Liver (tissue), 9 donors: ENCODE measurements around the gene LYZL6. TPM values are rescaled to one million over a fixed set of nuclear protein-coding genes. Genes with fewer than 3 reads are reported as not detected.

Experiments used
- DNase-seq: peaks from one replicate; pipeline ENCODE4 v3.0.0-alpha.2; 2017; ENCODE audit warnings: low spot score
- H3K27ac ChIP-seq, 2 donors: one replicate each; pipeline ENCODE4 v1.7.0; 2013; ENCODE audit warnings: inconsistent platforms in 2 of 2, low read length in 2 of 2, control low read depth in 1 of 2, low read depth in 1 of 2, mild to moderate bottlenecking in 1 of 2
- H3K27me3 ChIP-seq, 4 donors: one replicate each; pipeline versions ENCODE4 v1.6.1 to v1.7.0; 2013; ENCODE audit warnings: low read length in 3 of 4, inconsistent platforms in 1 of 4, mild to moderate bottlenecking in 1 of 4, moderate library complexity in 1 of 4; ENCODE audit not compliant: control insufficient read depth in 4 of 4, insufficient read depth in 4 of 4
- H3K36me3 ChIP-seq, 4 donors: one replicate each; pipeline versions ENCODE4 v1.6.1 to v1.7.0; 2013; ENCODE audit warnings: low read length in 3 of 4, mild to moderate bottlenecking in 3 of 4, low read depth in 1 of 4, moderate library complexity in 1 of 4; ENCODE audit not compliant: control insufficient read depth in 4 of 4, insufficient read depth in 3 of 4
- H3K4me1 ChIP-seq, 4 donors: one replicate each; pipeline versions ENCODE4 v1.6.1 to v1.7.0; 2013; ENCODE audit warnings: low read length in 3 of 4, mild to moderate bottlenecking in 3 of 4, moderate library complexity in 1 of 4; ENCODE audit not compliant: control insufficient read depth in 4 of 4, insufficient read depth in 4 of 4
- H3K4me3 ChIP-seq, 3 donors: one replicate each; pipeline versions ENCODE4 v1.6.1 to v1.7.0; 2013; ENCODE audit warnings: low read length in 3 of 3, control low read depth in 1 of 3, low read depth in 1 of 3, mild to moderate bottlenecking in 1 of 3
- H3K9ac ChIP-seq, 2 donors: one replicate each; pipeline ENCODE4 v1.7.0; 2013; ENCODE audit warnings: low read length in 2 of 2, mild to moderate bottlenecking in 2 of 2, moderate library complexity in 2 of 2, control low read depth in 1 of 2, low read depth in 1 of 2
- H3K9me3 ChIP-seq, 4 donors: one replicate each; pipeline versions ENCODE4 v1.6.1 to v1.7.0; 2013; ENCODE audit warnings: low read length in 3 of 4; ENCODE audit not compliant: control insufficient read depth in 4 of 4
- ATF3 ChIP-seq: IDR thresholded peaks from 2 replicates; pipeline ENCODE4 v1.6.1; 2016; ENCODE audit warnings: antibody characterized with exemption
- CTCF ChIP-seq: fragments of 150-350 bp; IDR thresholded peaks from 2 replicates; pipeline ENCODE4 v1.5.1; 2017; ENCODE audit warnings: improper control_type of control experiment, low read depth, low read length; ENCODE audit not compliant: missing input control
- EGR1 ChIP-seq, 2 donors: IDR thresholded peaks; 2 replicates each; pipeline ENCODE4 v1.6.1; 2016 to 2018; ENCODE audit warnings: antibody characterized with exemption in 2 of 2, low read depth in 2 of 2
- FOXA1 ChIP-seq: IDR thresholded peaks from 2 replicates; pipeline ENCODE4 v1.6.1; 2016; ENCODE audit warnings: antibody characterized with exemption
- GABPA ChIP-seq, 2 donors: IDR thresholded peaks in 1 of 2; conservative IDR thresholded peaks in 1 of 2; 2 replicates each; pipeline ENCODE4 v1.6.1; 2016; ENCODE audit warnings: antibody characterized with exemption in 2 of 2, mild to moderate bottlenecking in 1 of 2, moderate library complexity in 1 of 2
- HNF4A ChIP-seq, 2 donors: conservative IDR thresholded peaks; 2 replicates each; pipeline ENCODE4 v1.6.1; 2016; ENCODE audit warnings: antibody characterized with exemption in 2 of 2, mild to moderate bottlenecking in 2 of 2
- HNF4G ChIP-seq: IDR thresholded peaks from 2 replicates; pipeline ENCODE4 v1.6.1; 2016; ENCODE audit warnings: antibody characterized with exemption
- JUND ChIP-seq, 2 donors: IDR thresholded peaks; 2 replicates each; pipeline ENCODE4 v1.6.1; 2016; ENCODE audit warnings: antibody characterized with exemption in 2 of 2
- MAX ChIP-seq: IDR thresholded peaks from 2 replicates; pipeline ENCODE4 v1.6.1; 2016; ENCODE audit warnings: antibody characterized with exemption
- NR2F2 ChIP-seq: IDR thresholded peaks from 2 replicates; pipeline ENCODE4 v1.6.1; 2016; ENCODE audit warnings: antibody characterized with exemption
- RAD21 ChIP-seq, 2 donors: IDR thresholded peaks; 2 replicates each; pipeline ENCODE4 v1.6.1; 2016; ENCODE audit warnings: antibody characterized with exemption in 2 of 2, mild to moderate bottlenecking in 2 of 2
- REST ChIP-seq: IDR thresholded peaks from 2 replicates; pipeline ENCODE4 v1.6.1; 2016; ENCODE audit warnings: antibody characterized with exemption, mild to moderate bottlenecking
- RXRA ChIP-seq, 2 donors: IDR thresholded peaks; 2 replicates each; pipeline ENCODE4 v1.6.1; 2017 to 2018; ENCODE audit warnings: antibody characterized with exemption in 2 of 2, mild to moderate bottlenecking in 1 of 2
- SP1 ChIP-seq: IDR thresholded peaks from 2 replicates; pipeline ENCODE4 v1.6.1; 2018; ENCODE audit warnings: antibody characterized with exemption, mild to moderate bottlenecking
- TAF1 ChIP-seq: conservative IDR thresholded peaks from 2 replicates; pipeline ENCODE4 v1.6.1; 2016; ENCODE audit warnings: antibody characterized with exemption, mild to moderate bottlenecking
- YY1 ChIP-seq: IDR thresholded peaks from 2 replicates; pipeline ENCODE4 v1.6.1; 2016; ENCODE audit warnings: antibody characterized with exemption, mild to moderate bottlenecking
- ZBTB33 ChIP-seq: IDR thresholded peaks from 2 replicates; pipeline ENCODE4 v1.6.1; 2016; ENCODE audit warnings: antibody characterized with exemption
- WGBS: extraction: QIAGEN DNeasy Blood & Tissue Kit; methylation state at CpG from one replicate; pipeline ENCODE4 v1.1.7; 2013; 5-methylcytosine and 5-hydroxymethylcytosine counted together
- polyA plus RNA-seq, 2 donors: library from polyadenylated mRNA; stranded (reverse) in 1 of 2; unstranded in 1 of 2; fragments of 200-250 nt in 1 of 2; fragments of >200 nt in 1 of 2; fragmentation: Nextera tagmentation in 1 of 2; extraction: Ambion mirVana in 1 of 2; gene quantifications; one replicate each; pipeline versions ENCODE4 v1.2.1 to v1.2.3, GENCODE V29; 2013 to 2015
- total RNA-seq, 2 donors: library from RNA; depleted of rRNA; stranded (reverse); fragments of >200 nt; gene quantifications; one replicate each; pipeline ENCODE4 v1.2.3, GENCODE V29; 2014
- donor health status: healthy.
- donor health status: healthy.
- donor health status: healthy.
- donor health status: healthy.
- donor health status: healthy.

The LYZL6 gene
- total and polyA plus RNA-seq, 4 donors = not detected

- 92% methylated on average over 5 of the region's 5 CpGs for WGBS
- Histone ChIP-seq H3K9me3 (no peaks in the 10 kb centered on the region), H3K27ac (no peak overlapping the region), H3K27me3 (no peaks in the 10 kb centered on the region), H3K4me3 (no peak overlapping the region), H3K9ac (no peak overlapping the region), H3K36me3 (no peaks in the 10 kb centered on the region), H3K4me1 (peaks cover 0 to 5% (median 0%) of the 10 kb centered on the region in 4 donors)
- TF ChIP-seq GABPA (IDR thresholded peaks at IDR 0.05 in 1 of 2, conservative IDR thresholded peaks at IDR 0.05 in 1 of 2) = no peak
- no peak for TF ChIP-seq REST
- no peak for TF ChIP-seq EGR1 (IDR thresholded peaks at IDR 0.05; ENCODE audit: low read depth in 2 of 2)
- no peak for TF ChIP-seq ZBTB33
- TF ChIP-seq RAD21 (IDR thresholded peaks at IDR 0.05) = no peak
- TF ChIP-seq JUND (IDR thresholded peaks at IDR 0.05) = no peak
- no peak for TF ChIP-seq HNF4G
- no peak for TF ChIP-seq ATF3
- no peak for TF ChIP-seq SP1
- no peak for DNase-seq
Observed at GRCh38 chr17:35903451-35903850, 40.1 kb downstream of the LYZL6 start.

GRCh38 chr17:35901631-35902175 lies 41.8 kb downstream of the LYZL6 start:
- H3K27me3 ChIP-seq = no peaks in the 10 kb centered on the region
- H3K4me1 ChIP-seq = peaks cover 0 to 5% (median 0%) of the 10 kb centered on the region in 4 donors
- H3K9ac ChIP-seq = no peak overlapping the region
- no peak for TF ChIP-seq RAD21 (IDR thresholded peaks at IDR 0.05)
- no peak for TF ChIP-seq ATF3
- TF ChIP-seq TAF1 = no peak
- TF ChIP-seq MAX = no peak
- TF ChIP-seq CTCF = no peak
- no peak for TF ChIP-seq HNF4G
- TF ChIP-seq RXRA (IDR thresholded peaks at IDR 0.05) = no peak
- no peak for TF ChIP-seq REST
- no peak for TF ChIP-seq FOXA1
- no peak for TF ChIP-seq JUND (IDR thresholded peaks at IDR 0.05)
- no peak for TF ChIP-seq YY1
- TF ChIP-seq SP1 = no peak
- no peak for TF ChIP-seq GABPA (IDR thresholded peaks at IDR 0.05 in 1 of 2, conservative IDR thresholded peaks at IDR 0.05 in 1 of 2)
- TF ChIP-seq EGR1 (IDR thresholded peaks at IDR 0.05; ENCODE audit: low read depth in 2 of 2) = no peak
- no peak for TF ChIP-seq ZBTB33
- no peak for TF ChIP-seq NR2F2
- TF ChIP-seq HNF4A (conservative IDR thresholded peaks at IDR 0.05) = no peak
- no peaks in the 10 kb centered on the region for H3K9me3 ChIP-seq
- no peak overlapping the region for H3K4me3 ChIP-seq
- no peak for DNase-seq
- no peaks in the 10 kb centered on the region for H3K36me3 ChIP-seq
- WGBS = 92% methylated on average over 9 of the region's 9 CpGs
- H3K27ac ChIP-seq = no peak overlapping the region
